Activated naive CD4-positive, alpha-beta T cell treated with Interleukin-2 at 50 U/mL for 16 hours (primary cell): ENCODE measurements around the gene KCNJ6.

Experiments used
- DNase-seq: peaks from one replicate; pipeline ENCODE4 v3.0.0-alpha.2; 2020

The KCNJ6 gene

DNA sequence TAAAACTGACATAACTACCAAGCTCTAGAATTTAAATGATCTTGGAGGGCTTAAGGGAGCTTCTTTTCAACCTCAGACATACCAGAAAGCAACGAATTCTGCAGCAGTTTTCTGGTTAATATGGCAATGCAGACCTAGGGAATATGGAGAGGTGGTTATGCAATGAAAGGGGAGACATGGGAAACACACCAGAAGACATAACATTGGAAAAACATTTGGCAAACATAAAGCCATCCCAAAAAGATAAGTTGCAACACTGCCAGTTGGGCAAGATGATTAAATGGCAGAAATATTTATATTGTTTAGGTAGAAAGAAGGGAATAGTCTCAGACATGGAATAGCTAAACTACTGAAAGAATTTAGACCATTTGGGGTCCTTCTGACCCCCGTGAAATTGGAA lies 104.5 kb downstream of the KCNJ6 start:
- no peak for DNase-seq

DNA sequence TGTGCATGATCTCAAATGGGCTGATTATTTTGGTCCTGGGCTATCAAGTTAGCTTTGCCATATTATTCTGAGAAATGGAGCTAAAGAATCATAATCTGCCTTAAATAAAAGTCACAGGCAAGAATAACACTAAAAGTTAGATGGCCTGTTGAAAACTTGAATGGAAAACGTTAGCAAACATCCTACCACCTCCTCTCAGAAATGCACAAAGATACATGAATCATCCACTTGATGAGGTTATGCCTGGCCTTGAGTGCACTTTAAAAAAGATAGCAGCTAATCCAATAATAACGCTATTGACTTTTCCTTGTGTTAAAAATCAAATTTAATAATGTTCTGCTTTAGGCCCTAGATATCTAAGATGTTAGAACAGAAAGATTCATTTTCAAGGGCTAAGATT lies 108.0 kb downstream of the KCNJ6 start:
- DNase-seq = no peak

DNA sequence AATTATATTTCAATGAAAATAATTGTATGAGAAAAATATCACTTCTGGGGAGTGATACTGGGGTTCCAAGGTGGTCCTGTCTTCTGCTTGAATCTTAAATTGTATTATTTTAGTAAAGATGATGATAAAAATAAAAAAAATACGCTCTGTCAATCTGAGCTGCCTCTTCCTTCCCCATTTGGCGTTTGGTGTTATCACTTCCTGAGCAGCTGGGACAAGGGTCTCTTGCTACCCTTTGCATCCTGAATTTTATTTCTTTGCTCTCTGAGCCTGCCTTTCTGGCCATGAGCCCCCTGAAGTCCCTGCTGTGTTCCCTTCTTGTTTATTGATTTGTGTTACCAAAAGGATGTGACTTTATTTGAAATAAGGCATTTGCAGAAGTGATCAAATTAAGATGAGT lies 111.0 kb downstream of the KCNJ6 start:
- no peak for DNase-seq

DNA sequence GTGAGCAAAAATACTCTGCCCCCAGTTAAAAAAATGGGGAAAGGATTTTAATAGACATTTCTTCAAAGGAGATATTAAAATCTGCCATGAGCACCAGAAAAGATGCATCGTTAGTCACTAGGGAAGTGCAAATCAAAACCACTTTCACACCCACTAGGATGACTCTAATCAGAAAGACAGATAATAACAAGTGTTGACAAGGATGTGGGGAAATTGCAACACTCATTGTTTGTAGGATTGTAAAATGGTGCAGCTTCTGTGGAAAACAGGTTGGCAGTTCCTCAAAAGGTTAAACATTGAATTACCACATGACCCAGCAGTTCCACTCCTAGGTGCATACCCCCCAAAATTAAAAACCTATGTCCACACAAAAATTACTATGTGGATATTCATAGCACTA lies 112.3 kb downstream of the KCNJ6 start:
- DNase-seq = no peak

DNA sequence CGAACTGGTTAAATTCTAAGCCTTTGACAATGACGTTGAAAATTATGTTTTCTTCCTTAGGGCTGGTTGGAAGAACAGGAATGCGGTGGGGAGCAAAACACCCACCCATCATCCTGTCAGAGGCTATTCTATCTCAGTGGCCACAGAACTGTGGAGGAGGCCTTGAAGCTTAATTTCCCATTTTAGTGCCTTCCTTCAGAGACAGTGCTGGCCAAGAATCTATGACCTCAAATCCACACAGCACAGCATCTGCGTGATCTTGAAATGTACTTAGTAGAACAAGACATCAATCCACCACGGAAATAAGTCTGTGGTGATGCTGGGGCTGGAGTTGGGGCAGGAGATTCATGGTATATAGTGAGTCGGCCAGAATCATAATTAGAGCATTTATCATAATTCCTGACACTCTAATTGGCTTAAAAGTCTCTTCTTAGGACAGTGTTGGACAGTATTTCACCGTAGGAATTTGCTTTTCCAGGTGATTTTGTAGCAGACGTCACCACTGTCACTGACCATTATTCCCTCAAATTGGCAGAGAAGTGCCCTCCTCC lies 113.1 kb downstream of the KCNJ6 start:
- no peak for DNase-seq

DNA sequence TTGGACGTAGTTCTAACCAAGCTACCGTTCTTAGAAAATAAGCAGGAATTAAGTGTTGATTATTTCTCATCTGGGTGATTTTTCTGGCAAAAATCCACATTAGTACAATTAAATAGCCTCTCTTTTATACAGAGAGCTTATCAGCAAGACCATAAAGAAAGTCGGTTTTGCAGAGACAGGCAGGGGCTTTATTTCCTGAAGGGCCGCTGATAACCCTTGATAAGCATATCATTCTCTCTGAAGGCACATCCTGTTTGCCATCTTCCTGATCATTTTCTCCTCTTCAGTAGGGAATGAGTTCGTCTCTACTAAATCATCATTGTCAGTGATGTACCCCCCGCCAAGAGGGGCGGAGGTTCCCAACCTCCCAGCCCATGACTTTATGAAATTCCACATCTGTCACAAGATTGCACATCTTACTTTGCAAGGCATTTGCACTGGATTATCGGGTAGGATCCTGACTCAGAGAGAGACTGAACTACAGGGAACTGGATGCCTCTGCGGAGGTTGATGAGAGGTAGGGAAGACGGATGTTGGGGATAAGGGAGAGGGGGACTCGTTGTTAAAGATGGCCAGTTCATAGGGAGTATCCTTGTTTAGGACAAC lies 115.7 kb downstream of the KCNJ6 start:
- DNase-seq = no peak

DNA sequence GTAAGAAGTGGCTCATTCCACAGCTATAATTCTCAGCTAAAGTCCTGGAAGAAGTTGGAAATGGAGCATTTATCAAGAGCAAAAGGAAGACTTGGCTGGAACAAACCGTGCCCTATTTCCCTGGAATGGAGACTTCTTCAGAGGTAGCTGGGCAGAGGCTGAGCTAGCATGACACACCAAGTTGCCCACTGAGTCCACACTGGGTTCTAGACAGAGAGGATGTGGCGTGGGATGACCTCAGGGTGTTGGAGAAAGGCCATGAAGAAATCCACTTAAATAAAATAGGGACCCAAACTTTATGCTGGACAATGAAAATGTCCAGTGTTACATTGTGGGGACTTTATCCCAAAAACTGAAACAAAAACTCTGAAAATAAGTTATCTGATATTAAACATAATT lies 116.2 kb downstream of the KCNJ6 start:
- DNase-seq = no peak

DNA sequence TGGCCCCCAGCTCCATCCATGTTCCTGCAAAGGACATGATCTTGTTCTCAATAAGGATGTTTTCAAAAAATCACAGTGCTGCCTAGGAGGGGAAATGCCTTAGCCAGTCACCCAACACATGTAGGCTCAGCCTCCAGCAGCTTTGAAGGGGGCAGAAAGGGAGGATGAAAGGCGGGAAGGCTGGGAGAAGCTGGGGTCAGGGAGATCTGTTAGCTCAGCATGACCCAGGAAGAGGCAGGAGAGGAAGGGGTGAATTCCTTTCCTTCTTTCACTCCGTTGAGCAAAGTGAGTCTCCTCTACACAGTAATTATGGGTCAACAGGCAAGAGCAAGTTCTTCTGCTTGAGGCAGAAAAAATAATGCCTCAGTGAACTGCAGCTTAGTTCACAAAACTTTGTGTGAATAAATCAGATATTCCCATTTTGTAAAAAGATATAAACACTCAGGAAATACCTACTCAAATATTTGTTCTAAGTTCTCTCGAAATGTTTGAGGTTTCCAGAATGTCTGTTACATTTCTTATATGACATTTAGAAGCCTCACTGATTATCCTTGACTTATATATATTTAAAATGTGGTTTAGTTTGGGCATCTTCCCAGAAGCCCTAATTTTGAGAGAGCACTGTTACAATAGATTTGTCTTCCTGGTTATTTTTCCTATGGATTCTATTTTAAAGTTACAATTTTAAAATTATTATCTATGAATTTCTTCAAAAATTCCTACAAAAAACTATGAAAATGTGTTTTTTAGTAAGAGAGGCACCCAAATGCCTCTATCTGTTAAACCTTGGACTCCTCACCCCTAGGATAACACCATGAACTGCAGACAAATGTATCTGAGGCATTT lies 116.8 kb downstream of the KCNJ6 start:
- DNase-seq = no peak

DNA sequence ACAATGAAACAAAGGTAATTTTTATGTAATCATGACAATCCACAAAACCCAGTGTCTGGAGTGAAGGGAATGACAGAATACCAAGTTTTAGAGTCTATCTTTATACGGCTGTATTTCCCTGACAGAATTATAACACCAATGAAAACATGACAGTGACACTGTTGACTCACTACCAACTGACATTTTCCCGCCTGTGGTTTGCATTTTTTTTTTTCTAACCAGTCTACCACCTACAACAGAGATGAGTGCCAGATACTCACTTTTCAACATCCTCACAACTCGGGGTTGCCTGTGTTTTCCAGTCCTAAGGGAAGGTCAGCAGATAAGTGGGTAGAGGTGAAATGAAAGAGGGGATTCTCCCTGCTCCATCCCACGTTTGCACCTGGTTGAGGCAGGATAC lies 118.9 kb downstream of the KCNJ6 start:
- no peak for DNase-seq

DNA sequence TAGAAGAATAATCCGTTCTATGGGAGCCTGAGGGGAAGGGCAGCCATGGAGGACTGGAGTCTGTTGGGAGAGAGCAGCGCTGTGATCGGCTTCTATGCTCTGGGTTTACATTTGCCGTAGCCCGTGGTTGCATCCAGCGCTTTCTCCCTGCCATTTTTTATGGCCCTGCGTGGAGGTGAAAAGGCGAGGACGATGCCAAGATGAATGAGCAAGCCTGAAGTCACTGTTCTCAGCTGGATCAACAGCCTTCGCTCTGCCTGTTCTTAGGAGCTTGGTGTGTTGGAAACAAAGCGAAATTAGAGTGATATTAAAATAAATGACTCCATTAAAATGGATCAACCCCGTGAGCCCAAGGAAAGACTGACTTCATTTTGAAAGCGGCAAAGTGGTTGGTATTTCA lies 120.2 kb downstream of the KCNJ6 start:
- no peak for DNase-seq

DNA sequence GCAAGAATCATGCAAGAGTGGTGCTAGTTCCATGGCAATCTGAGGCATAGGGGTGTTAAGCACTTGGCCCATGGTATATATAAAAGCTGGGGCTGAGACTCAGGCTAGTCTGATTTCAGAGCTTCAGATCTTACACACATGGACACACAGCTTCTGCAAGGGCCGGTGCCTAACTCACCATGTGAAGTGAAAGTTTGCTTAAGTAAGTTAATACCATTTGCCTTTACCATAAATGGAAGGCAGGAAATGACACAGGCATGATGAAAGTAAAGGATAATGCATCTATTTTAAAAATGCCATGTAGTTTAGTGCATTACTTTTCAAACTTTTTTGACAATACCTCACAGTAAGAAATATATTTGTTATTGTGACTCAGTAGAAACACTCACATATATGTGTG lies 122.6 kb downstream of the KCNJ6 start:
- DNase-seq = no peak

DNA sequence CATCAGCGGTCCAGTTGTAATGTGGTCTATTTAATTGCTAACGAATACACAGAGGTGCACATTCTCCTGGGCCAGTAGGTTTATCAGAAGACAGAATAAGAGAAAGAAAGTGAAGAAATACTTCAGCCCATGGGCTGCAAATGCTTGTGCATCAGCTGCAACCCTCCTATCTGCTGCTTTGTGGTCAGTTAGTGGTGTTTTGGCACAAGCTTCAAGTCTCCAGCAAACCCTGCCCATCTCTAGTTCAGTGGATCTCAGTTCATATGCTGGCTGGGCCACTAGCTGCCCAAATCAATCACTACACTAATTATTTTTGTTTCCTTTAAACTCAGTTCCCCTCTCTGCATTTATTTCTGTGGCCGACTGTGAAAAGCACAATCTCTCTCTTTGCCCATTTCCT lies 124.2 kb downstream of the KCNJ6 start:
- no peak for DNase-seq

DNA sequence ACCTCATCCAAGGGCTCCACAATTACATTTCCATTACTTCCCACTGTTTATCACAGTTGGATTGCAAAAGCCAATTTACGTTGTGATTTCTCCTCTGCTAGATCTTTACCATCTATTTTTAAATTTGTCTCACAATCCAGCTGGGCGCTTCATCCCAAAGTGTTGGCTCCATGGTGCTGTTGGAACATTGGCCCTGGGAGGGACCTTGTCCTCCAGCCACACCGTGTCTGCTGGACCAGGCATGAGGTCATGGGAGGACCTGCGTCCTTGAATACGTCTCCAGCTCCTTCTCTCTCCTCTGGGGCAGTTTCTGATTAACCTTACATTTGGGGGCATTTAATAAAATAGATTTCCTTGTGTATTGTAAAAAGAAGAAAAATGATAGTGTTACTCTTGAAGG lies 125.4 kb downstream of the KCNJ6 start:
- no peak for DNase-seq

DNA sequence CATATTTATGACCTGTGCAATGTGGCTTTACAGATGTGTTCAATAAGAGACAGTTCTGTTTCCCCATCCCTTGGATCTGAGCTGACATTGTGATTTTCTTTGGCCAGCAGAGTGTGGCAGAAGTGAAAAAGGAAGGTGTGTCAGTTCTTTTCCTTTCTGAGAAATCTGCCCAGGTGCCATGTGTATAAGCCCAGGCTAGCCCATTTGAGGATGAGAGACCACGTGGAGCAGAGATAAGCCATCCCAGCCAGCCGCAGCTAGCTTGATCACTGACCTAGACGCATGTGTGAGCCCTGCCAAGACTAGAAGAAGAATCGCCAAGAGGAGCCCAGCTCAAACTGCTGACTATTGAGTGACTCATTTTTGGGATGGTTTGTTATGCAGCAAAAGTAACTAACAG lies 127.8 kb downstream of the KCNJ6 start:
- DNase-seq = no peak

DNA sequence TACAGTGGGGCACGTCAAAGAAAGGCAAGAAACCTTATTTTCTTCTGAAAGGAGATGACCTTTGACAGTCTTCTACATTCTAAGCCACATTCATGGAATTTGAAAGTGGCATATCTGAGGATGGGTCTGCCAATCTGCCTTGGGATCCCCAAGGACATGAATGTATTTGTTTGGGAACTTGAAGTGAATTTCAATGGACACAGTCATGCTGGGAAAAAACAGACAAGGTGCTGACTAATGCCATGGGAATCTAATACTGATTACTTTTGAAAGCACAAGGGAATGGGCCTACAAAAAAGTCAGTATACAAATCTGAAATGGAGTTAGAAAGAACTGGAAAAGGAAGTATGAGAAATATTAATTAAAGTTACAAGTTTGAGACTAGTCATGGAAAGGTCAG lies 128.8 kb downstream of the KCNJ6 start:
- DNase-seq = no peak

DNA sequence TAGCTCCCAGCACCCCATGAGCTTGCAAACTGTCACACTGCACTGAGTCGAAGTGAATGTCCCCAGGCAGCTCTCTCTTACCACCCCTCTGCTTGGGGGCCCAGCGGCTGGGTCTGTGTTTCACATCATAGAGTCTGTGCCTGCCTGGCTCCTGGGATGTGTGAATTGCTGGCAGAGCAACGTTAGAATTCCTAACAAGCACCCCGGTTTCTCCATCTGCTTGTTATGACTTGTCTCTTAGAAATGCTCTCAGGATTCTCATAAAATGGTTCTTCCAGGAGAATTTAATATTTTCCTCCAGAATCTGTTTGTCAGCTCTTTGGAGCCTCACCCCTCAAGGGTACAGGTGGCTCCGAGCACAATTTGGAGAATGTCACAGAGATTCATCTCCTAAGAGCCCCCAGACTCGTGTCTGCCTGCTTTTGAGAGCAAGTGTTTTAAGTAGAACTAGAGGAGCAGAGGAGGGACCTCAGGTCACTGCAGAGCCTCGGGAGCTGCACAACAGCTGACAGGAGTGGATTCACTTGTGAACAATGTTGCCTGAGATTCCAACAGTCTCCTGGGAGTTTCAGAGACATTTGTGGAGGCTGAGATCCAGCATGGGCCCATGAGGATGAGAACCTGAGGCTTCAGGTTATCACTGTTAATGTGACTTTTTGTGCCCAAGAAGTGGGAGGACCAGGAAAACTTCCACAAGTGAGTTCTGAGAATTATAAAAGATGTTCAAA lies 131.5 kb downstream of the KCNJ6 start:
- no peak for DNase-seq

DNA sequence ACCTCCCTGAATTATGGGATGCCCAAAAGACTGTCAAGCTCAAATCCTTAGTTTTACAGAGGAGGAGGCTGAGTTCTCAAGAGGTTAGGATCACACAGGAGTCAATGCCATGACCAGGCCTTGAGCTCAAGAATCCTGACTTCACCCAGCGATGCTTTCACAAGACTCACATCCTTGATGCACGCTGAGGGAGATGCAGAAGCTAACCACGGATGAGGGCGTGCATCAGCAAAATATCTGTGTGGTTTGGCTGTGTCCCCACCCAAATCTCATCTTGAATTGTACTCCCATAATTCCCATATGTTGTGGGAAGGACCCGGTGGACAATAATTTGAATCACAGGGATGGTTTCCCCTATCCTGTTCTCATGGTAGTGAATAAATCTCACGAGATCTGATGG lies 133.2 kb downstream of the KCNJ6 start:
- DNase-seq = no peak

DNA sequence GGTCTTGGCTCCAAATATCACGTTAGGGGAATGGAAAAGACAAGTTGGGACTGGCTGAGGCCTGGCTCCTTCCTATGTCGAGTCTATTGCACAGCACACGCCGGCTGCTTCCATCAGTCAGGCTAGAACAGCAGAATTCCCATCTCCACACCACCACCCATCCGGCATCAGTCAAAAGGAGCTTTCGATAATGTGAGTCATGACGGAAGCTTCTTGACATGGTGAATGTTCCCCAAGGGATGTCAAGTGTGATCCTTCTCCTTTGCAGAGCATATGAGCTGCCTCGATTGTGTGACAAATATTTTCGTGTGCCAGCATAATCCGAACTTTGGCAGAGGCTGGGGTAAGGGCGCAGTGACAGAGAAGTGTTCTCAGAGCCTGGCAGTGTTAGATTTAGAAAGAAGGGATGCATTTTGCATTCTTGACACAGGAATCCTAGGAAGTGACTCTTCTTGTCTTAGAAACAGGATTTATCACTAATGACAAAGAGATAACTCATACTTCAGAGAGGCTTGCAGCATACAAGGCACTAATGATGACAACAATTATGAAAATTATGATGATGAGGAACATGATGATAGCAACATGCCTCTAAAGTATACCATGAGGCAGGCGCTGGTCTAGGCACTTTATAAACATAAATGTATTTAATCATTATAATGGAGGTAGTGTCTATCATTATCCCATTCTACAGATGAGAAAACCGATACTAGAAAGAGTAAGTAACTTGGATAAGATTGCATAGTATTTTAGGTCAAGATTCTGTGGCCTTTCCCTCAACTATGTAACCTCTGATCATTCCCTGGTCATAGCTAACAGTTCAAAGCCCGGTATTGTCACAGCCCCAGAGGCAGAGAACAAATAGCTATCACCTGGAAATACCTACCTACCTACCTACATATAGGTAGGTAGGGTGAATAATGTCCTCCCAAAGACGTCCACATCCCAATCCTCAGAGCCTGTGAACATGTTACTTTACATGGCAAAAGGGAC lies 135.0 kb downstream of the KCNJ6 start:
- no peak for DNase-seq

DNA sequence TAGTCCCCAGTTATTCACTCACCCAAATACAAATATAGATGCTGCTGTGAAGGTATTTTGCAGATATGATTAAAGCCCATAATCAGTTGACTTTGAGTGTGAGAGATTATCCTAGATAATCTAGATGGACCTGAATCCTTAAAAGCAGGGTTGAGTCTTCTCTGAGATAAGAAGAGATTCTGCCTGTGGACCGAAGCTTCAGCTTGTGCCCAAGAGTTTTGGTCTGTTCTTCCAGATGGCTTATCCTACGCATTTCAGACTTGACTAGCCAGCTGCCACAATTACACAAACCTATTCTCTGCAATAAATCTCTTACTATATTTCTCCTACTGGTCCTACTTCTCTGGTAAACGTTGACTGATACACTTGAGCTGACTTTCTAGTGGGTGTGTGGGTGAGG lies 145.1 kb downstream of the KCNJ6 start:
- no peak for DNase-seq

DNA sequence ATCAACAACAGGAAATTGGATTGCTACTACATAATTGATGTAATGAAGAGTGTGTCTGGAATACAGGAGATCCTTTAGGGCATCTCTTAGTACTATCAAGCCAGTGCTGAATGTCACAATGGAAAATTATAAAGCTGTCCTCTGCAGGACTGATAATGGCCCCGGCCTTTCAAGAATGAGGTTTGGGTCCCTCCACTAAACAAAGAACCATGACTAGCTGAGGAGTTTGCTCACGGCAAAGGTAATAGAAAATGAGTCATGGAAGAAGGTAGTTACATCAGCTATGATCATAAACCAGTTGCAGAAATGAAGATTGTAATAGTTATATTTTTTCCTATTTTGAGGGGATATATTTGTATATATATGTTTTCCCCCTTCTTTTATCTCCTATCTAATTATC lies 145.8 kb downstream of the KCNJ6 start:
- DNase-seq = no peak

DNA sequence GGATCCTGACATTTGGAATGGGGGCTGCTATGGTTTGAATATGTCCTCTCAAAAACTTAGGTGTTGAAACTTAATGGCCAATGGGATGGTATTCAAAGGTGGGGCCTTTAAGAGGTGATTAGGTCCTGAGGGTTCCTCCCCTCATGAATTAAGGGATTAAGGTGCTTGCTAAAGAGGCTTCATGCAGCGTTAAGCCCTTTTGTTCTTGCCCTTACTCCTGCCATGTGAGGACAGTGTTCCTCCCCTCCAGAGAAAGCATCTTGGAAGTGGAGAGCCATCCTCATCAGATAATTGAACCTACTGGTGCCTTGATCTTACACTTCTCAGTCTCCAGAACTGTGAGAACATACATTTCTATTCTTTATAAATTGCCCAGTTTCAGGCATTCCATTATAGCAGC lies 146.6 kb downstream of the KCNJ6 start:
- DNase-seq = no peak

DNA sequence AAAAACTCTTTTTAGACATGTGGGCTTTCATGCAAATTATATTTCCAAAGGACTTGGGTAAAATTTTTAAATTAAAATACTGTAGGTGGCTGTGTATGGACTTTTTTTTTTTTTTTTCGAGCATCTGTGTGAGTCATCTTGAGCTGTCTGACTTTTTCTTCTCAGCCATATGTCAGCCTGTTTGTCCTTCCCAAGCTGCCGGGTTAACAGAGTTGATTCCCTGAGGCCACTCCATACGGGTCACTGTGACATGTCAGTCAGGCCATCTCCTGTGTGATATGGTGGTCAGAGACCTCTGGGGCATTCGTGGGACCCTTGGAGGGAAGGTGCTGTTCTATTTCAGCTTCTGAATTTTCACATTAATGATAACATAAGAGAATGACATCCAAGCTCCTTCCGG lies 148.3 kb downstream of the KCNJ6 start:
- DNase-seq = no peak

DNA sequence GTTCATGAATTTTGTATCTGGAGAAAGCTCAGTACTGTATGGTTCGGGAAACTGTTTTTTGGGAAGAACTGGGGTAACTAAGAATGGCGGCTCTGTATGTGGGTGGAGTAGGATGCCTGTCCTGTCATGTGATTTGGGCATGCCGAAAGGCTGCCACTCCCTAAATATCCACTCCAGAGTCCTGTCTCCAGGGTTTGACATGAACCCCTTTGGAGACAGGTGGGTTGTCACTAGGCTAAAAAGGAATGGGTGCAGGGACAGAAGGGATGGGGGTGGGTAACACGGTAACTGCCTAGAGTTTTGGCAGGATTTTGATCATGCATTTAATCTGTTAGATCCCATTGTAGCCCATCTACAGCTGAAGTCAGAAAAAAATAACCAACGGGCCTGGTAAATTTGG lies 150.1 kb downstream of the KCNJ6 start:
- no peak for DNase-seq
